Adrenal gland (tissue), 12 donors: ENCODE results near the gene ASTN1. TPM values are rescaled to one million over a fixed set of nuclear protein-coding genes. Genes with fewer than 3 reads are reported as not detected.

Experiments used
- DNase-seq, 7 donors: peaks; one replicate each; pipeline ENCODE4 v3.0.0-alpha.2; 2019 to 2020
- H3K27ac ChIP-seq, 5 donors: fragments of 200-600 bp; sonication (generic) in 4 of 5; 1 replicate in 3 of 5; 2 replicates in 2 of 5; pipeline versions ENCODE4 v1.5.1 to v1.8.0; 2016 to 2020; ENCODE audit warnings: mild to moderate bottlenecking in 1 of 5
- H3K27me3 ChIP-seq: fragments of 200-600 bp; 2 replicates; pipeline ENCODE4 v1.8.0; 2021
- H3K36me3 ChIP-seq, 2 donors: fragments of 200-600 bp; replicated peaks in 1 of 2; 1 replicate in 1 of 2; 2 replicates in 1 of 2; pipeline versions ENCODE4 v1.5.1 to v1.8.0; 2018 to 2022
- H3K4me1 ChIP-seq, 2 donors: fragments of 200-600 bp; replicated peaks in 1 of 2; 1 replicate in 1 of 2; 2 replicates in 1 of 2; pipeline versions ENCODE4 v1.5.1 to v1.8.0; 2018 to 2021
- H3K4me3 ChIP-seq, 4 donors: fragments of 200-600 bp; sonication (generic) in 3 of 4; one replicate each; pipeline ENCODE4 v1.5.1; 2016 to 2018
- H3K9me3 ChIP-seq, 3 donors: fragments of 200-600 bp; sonication (generic) in 1 of 3; replicated peaks in 1 of 3; 1 replicate in 2 of 3; 2 replicates in 1 of 3; pipeline versions ENCODE4 v1.5.1 to v1.8.0; 2016 to 2021
- CTCF ChIP-seq, 6 experiments: fragments of 450-650 bp in 4 of 6; fragments of 200-600 bp in 2 of 6; sonication (generic) in 1 of 6; IDR thresholded peaks; 1 replicate in 5 of 6; 2 replicates in 1 of 6; pipeline versions ENCODE4 v1.5.1 to v1.8.0; 2016 to 2021; ENCODE audit warnings: antibody characterized with exemption in 6 of 6, mild to moderate bottlenecking in 2 of 6, moderate library complexity in 1 of 6
- POLR2A ChIP-seq, 2 donors: fragments of 450-650 bp; IDR thresholded peaks; one replicate each; pipeline ENCODE4 v1.6.1; 2017; ENCODE audit warnings: antibody characterized with exemption in 2 of 2, mild to moderate bottlenecking in 2 of 2, moderate library complexity in 1 of 2
- WGBS, 4 donors: extraction: QIAGEN DNeasy Blood & Tissue Kit in 2 of 4; methylation state at CpG; one replicate each; pipeline versions ENCODE4 v1.1.5 to v1.1.7; 2013 to 2017; 5-methylcytosine and 5-hydroxymethylcytosine counted together
- intact Hi-C, 2 donors: fragments of 100-400 bp; cut with DNase I; formaldehyde crosslinking; loops; one replicate each; pipeline versions ENCODE4 v1.14.1 to v1.15.0; 2022 to 2023
- polyA plus RNA-seq, 3 donors: library from polyadenylated mRNA; stranded (reverse); fragments of 200-250 nt in 2 of 3; fragments of 350-450 nt in 1 of 3; fragmentation: Illumina TruSeq in 1 of 3; extraction: RNeasy Lipid Tissue Mini Kit (QIAGEN cat#74804) in 1 of 3; gene quantifications; one replicate each; pipeline ENCODE4 v1.2.3, GENCODE V29; 2013 to 2014
- total RNA-seq, 9 donors: library from RNA; depleted of rRNA in 4 of 9; stranded (reverse); fragments of >200 nt in 4 of 9; fragments of 120-200 nt in 1 of 9; fragmentation: NEBNext Ultra II Directional in 1 of 9; extraction: Animal tissue kit (Norgen Biotek cat#: 25700) in 1 of 9; gene quantifications; one replicate each; pipeline versions ENCODE4 v1.1.0 to v1.2.4, GENCODE V29; 2013 to 2023
- donor health status: healthy with polysubstance abuse.
- donor health status: Bipolar disorder and iron deficiency.
- donor health status: DM: yes; HTN: yes; CAD: no.
- donor health status: DM: no; HTN: no; CAD: no.
- donor health status: DM: no; HTN: no; CAD: no.
- donor health status: DM: yes; HTN: yes; CAD: no.

The ASTN1 gene
- total and polyA plus RNA-seq, 12 donors, result 7.7 to 58.6 (median 40.7) TPM

GRCh38 chr1:177024623-177025022 lies 139.9 kb downstream of the ASTN1 start:
- Histone ChIP-seq H3K27ac (no peak overlapping the region), H3K36me3 (peaks cover 0 to 8% of the 10 kb centered on the region in 2 donors), H3K27me3 (no peaks in the 10 kb centered on the region), H3K4me3 (no peak overlapping the region), H3K4me1 (no peaks in the 10 kb centered on the region), H3K9me3 (no peaks in the 10 kb centered on the region)
- TF ChIP-seq CTCF (IDR thresholded peaks at IDR 0.05), result no peak
- 85 to 91% (median 90%) methylated on average over 4 of the region's 4 CpGs for WGBS, 4 donors
- DNase-seq, result no peak
- intact Hi-C loops, result no loop called here

GRCh38 chr1:177023726-177024125 lies 140.8 kb downstream of the ASTN1 start:
- Histone ChIP-seq H3K27me3 (no peaks in the 10 kb centered on the region), H3K9me3 (no peaks in the 10 kb centered on the region), H3K4me1 (no peaks in the 10 kb centered on the region), H3K27ac (no peak overlapping the region), H3K36me3 (peaks cover 0 to 4% of the 10 kb centered on the region in 2 donors), H3K4me3 (no peak overlapping the region)
- 78 to 85% (median 82%) methylated on average over 3 of the region's 3 CpGs; no CpG with 5 or more reads in 1 of the 4 donors for WGBS, 4 donors
- no peak for TF ChIP-seq POLR2A (IDR thresholded peaks at IDR 0.05)
- TF ChIP-seq CTCF (IDR thresholded peaks at IDR 0.05), result no peak
- no peak for DNase-seq
- intact Hi-C loops, result no loop called here

- no peak for DNase-seq
- 92 to 97% (median 95%) methylated on average over 8 to 14 of the region's 14 CpGs for WGBS, 4 donors
- H3K27ac ChIP-seq, result no peak overlapping the region
- no peaks in the 10 kb centered on the region for H3K27me3 ChIP-seq
- intact Hi-C loops, result no loop called here
- H3K36me3 ChIP-seq, result no peaks in the 10 kb centered on the region
- TF ChIP-seq CTCF (IDR thresholded peaks at IDR 0.05) (no peak), POLR2A (IDR thresholded peaks at IDR 0.05) (no peak)
- no peaks in the 10 kb centered on the region for H3K4me1 ChIP-seq
- H3K4me3 ChIP-seq, result no peak overlapping the region
- H3K9me3 ChIP-seq, result no peaks in the 10 kb centered on the region
Observed at GRCh38 chr1:177023249-177023648, 141.3 kb downstream of the ASTN1 start.

- intact Hi-C loops, result no loop called here
- Histone ChIP-seq H3K9me3 (no peaks in the 10 kb centered on the region), H3K4me1 (no peaks in the 10 kb centered on the region), H3K27ac (no peak overlapping the region), H3K4me3 (no peak overlapping the region), H3K27me3 (no peaks in the 10 kb centered on the region), H3K36me3 (no peaks in the 10 kb centered on the region)
- DNase-seq, result no peak
- TF ChIP-seq CTCF (IDR thresholded peaks at IDR 0.05) (no peak), POLR2A (IDR thresholded peaks at IDR 0.05) (no peak)
- 82 to 91% (median 89%) methylated on average over 2 of the region's 2 CpGs for WGBS, 4 donors
Observed at GRCh38 chr1:177021687-177022086, 142.8 kb downstream of the ASTN1 start.
